Stimulated activated CD4-positive, alpha-beta T cell treated with anti-CD3 and anti-CD28 coated beads, Interleukin-1b, Interleukin-23, amount 100 ng/mL, for 24 hours (primary cell): ENCODE measurements around the gene NFE2L1.
A peak's percentile ranks its signal among the peaks of the same experiment; 100 is the strongest.

Experiments
- DNase-seq, 4 experiments: peaks; one replicate each; pipeline ENCODE4 v3.0.0-alpha.2; 2020; ENCODE audit warnings: low read depth in 4 of 4, low spot score in 1 of 4

NFE2L1 gene

GRCh38 chr17:48106802-48107136 is 58.6 kb downstream of the NFE2L1 start:
- no peak for DNase-seq

- peak; percentile 82 to 94 (median 85) for DNase-seq
Observed at GRCh38 chr17:48107137-48108055, 59.2 kb downstream of the NFE2L1 start, which contains the start of gene SNX11. Gene SNX11, plus strand, starts transcription at chr17:48107766. Its CDS starts 4,278 bp downstream, at chr17:48112044.

- DNase-seq = no peak
Observed at GRCh38 chr17:48110761-48111160, 62.6 kb downstream of the NFE2L1 start.
